ENCODE results near the gene OPN4.

Gene OPN4

DNA sequence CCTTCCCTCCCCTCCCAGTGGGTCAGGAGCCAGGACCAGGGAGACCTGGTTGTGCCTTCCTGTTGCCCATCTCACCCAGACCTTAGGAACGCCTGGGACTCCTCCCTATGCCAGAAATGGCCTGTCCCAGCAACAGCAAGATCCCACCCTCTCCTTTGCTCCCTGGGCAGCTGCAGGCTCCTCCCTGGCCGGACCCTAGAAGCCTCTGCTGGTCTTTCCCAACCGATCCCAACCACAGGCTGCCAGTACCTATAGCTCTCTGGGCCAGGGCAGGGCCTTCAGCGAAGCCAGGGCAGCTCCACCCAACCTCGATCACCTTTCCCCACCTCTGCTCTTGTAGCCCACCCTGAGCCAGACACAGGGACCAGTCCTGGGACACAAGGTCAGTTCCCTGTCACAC is 35.9 kb downstream of the OPN4 start:
- in situ Hi-C loops (cut with HindIII; ENCODE audit: low sequenced_read_pairs): no loop called here
- no peak for DNase-seq (ENCODE audit: low read depth, low spot score)
- H3K4me3 ChIP-seq (ENCODE audit: low read depth, low read length): no peak overlapping the region
- TF ChIP-seq, protein P1, sequence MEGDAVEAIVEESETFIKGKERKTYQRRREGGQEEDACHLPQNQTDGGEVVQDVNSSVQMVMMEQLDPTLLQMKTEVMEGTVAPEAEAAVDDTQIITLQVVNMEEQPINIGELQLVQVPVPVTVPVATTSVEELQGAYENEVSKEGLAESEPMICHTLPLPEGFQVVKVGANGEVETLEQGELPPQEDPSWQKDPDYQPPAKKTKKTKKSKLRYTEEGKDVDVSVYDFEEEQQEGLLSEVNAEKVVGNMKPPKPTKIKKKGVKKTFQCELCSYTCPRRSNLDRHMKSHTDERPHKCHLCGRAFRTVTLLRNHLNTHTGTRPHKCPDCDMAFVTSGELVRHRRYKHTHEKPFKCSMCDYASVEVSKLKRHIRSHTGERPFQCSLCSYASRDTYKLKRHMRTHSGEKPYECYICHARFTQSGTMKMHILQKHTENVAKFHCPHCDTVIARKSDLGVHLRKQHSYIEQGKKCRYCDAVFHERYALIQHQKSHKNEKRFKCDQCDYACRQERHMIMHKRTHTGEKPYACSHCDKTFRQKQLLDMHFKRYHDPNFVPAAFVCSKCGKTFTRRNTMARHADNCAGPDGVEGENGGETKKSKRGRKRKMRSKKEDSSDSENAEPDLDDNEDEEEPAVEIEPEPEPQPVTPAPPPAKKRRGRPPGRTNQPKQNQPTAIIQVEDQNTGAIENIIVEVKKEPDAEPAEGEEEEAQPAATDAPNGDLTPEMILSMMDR (IDR thresholded peaks at IDR 0.05; ENCODE audit: low read depth, low read length): no peak

DNA sequence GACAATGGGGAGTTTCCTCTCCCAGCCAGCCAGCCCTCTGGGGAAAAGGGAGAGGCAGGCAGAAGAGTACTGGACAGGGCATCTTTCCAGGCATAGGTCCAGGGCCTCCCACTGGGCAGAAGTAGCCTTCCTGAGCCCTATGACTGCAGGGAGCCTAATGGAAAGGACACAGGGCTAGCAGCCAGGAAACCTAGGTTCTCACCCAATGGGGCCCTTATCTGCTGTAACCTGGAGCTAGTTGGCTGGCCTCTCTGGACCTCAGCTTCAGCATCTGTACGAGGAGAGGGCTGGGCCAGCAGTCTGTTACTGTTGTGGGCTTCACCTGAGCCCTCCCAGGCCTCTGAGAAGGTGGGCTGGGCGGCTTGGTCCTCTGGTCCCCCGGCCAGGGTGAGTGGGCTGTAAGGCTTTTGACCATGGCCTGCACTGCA is 36.3 kb downstream of the OPN4 start:
- DNase-seq (ENCODE audit: low read depth, low spot score): no peak
- H3K4me3 ChIP-seq (ENCODE audit: low read depth, low read length): no peak overlapping the region
- TF ChIP-seq, protein P1 (IDR thresholded peaks at IDR 0.05; ENCODE audit: low read depth, low read length): no peak
- in situ Hi-C loops (cut with HindIII; ENCODE audit: low sequenced_read_pairs): no loop called here

DNA sequence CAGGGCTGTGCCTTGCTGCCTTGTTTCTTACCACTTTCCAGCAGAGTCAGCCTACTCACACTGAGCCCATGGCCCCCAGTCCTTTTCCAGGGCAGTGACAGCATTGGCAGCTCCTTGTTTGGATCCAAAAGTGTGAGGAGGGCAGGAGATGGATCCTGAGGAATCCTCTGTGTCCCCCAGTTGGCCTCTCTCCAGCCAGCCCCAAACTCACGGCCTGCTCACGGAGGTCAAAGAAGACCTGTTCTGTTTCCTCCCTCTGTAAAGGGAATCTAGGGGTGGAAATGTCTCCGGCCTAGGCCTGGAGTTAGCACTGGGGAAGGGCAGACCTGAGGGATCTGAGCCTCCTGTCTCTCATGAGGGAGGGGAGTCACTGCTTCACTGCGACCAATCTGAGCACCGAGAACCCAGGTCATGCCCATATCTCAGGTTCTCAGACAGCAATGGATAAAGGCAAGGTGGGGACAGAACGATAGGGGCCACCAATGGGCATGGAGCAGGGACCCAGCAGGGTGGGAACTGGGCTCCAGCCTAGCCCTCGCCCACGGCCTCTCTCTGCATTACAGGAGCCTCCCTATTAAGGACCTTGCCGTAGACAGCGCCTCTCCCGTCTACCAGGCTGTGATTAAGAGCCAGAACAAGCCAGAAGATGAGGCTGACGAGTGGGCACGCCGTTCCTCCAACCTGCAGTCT is 37.1 kb downstream of the OPN4 start:
- in situ Hi-C loops (cut with HindIII; ENCODE audit: low sequenced_read_pairs): no loop called here
- DNase-seq (ENCODE audit: low read depth, low spot score): no peak
- H3K4me3 ChIP-seq (ENCODE audit: low read depth, low read length): no peak overlapping the region
- TF ChIP-seq, protein P1 (IDR thresholded peaks at IDR 0.05; ENCODE audit: low read depth, low read length): no peak

DNA sequence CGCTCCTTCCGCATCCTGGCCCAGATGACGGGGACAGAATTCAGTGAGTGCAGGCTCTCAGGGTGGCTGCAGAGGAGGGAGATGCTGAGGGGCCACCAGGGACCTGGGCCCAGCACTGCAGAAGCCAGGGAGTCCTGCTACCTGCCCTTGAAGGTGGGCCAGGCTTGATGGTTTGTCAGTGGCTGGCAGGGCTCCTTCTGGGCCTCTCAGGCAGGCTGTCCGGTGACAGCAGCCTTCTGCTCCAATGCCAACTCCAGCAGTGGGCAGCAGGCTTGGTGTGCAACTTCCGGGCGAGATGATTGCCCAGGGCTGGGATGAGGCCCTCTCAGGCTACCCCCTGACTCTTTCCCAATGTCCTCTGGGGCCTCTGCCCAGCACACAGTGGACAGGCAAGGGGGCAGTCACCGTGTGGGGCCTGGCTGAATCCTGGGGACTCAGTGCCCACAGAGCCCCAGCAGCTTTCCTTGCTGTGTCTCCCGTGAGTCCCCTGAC is 37.7 kb downstream of the OPN4 start:
- in situ Hi-C loops (cut with HindIII; ENCODE audit: low sequenced_read_pairs): no loop called here
- no peak overlapping the region for H3K4me3 ChIP-seq (ENCODE audit: low read depth, low read length)
- DNase-seq (ENCODE audit: low read depth, low spot score): no peak
- TF ChIP-seq, protein P1 (IDR thresholded peaks at IDR 0.05; ENCODE audit: low read depth, low read length): no peak

DNA sequence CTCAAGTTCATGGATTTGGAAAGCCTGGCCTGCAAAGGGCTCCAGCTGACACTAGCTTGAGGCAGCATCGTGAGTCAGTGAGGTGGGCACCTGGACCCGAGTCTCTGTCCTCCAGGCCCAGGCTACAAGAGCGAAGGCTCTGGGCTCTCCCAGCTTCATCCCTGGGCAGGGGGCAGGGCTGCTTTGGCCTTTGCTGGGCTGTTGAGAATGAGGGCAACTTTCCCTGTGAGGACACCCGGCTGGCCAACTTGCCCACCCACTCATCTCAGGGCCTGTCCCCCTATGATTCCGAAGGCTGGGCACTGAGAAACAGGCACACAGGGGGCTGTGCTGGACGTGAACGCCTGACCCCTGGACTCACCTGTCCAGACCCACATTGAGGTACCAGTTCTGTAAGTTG is 38.3 kb downstream of the OPN4 start:
- no peak for DNase-seq (ENCODE audit: low read depth, low spot score)
- TF ChIP-seq, protein P1 (IDR thresholded peaks at IDR 0.05; ENCODE audit: low read depth, low read length): no peak
- in situ Hi-C loops (cut with HindIII; ENCODE audit: low sequenced_read_pairs): no loop called here
- H3K4me3 ChIP-seq (ENCODE audit: low read depth, low read length): no peak overlapping the region

DNA sequence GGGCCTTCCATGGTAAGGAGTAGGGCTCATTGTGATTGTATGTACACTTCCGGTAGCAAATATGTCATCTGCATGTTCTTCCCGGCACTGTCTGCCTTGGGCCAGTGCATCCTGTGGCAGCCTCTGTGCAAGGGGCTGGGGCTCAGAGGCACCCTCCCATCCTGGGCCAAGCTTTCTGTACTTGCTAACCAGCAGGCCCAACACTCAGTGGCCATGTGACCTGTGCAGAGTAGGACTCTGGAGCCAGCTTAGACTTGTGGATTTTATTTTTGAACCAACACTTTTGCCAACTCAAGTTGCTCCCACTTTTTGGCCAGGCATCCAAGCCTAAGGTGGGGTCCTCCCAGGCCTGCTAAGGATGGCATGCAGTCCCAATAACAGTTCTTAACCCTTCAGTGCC is 38.9 kb downstream of the OPN4 start:
- H3K4me3 ChIP-seq (ENCODE audit: low read depth, low read length): no peak overlapping the region
- DNase-seq (ENCODE audit: low read depth, low spot score): no peak
- in situ Hi-C loops (cut with HindIII; ENCODE audit: low sequenced_read_pairs): no loop called here
- TF ChIP-seq, protein P1 (IDR thresholded peaks at IDR 0.05; ENCODE audit: low read depth, low read length): no peak
